HK-2 (cell line): ENCODE results near the gene RIN3.
A peak's percentile ranks its signal among the peaks of the same experiment; 100 is the strongest.
"Not testable (repeated sequence)": the region's sequence is repeated elsewhere in the genome, so short reads cannot be mapped to it uniquely, and the experiment has no call there.

Experiments
- DNase-seq: peaks from one replicate; pipeline ENCODE4 v3.0.0-alpha.2; 2018; ENCODE audit not compliant: unreplicated experiment

Gene RIN3

GRCh38 chr14:92528486-92529100 lies 15.0 kb downstream of the RIN3 start:
- DNase-seq: no peak

DNA sequence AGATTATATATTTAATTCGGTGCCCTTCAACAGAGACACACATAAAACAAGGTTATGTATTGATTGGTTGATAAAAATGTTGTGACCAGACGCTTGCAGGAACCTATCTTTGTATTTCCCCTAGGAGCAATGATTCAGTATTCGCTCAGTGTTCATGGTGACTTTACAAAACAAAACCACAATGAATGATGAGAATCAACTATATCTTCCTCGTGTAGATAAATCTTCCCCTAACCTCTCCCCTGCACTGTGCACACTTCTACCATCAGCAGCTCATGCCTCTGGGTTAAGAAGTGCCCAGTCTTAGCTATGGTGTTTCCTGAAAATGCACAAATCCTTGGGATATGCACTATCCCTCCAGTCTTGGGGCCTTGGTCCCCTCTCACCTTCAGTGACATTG lies 16.3 kb downstream of the RIN3 start:
- DNase-seq: no peak

DNA sequence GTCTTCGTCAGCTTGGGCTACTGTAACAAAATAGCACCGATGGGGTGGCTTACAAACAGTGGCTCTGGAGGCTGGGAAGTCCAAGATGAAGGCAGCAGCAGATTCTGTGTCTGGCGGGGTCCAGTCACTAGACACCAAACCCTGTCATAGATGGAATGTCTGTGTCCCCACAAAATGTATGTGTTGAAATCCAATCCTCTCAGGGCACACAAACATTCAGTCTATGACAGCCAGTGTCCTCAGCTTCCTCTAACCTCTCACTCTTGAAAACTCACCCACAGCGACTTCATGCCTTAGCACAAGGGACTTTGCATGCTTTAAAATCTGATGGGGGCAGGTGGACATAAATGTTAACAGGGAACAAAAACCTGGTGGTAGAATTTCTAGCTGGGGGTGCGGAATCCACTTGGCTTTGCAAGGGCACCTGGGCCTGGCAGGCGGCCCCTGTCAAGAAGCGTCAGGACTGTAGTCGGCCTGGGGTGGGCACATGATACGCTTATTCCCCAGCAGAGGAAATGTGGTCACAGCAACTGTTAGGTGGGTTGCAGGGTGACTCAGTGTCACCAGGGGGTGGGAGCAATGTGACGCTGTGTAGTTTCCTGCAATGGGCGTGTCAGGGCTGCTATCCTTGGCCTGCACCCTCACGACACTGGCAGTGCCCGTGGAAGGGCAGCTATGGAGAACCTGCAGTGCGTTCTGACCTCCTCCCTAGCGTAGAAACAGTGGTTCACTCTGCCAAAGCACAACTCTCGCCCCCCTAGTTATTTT lies 17.7 kb downstream of the RIN3 start:
- no peak for DNase-seq

GRCh38 chr14:92532490-92533163 lies 19.0 kb downstream of the RIN3 start:
- no peak for DNase-seq

- no peak for DNase-seq
Measured at GRCh38 chr14:92534932-92535643, 21.5 kb downstream of the RIN3 start.

- DNase-seq: not testable (repeated sequence)
Measured at GRCh38 chr14:92536231-92536630, 22.6 kb downstream of the RIN3 start.

DNA sequence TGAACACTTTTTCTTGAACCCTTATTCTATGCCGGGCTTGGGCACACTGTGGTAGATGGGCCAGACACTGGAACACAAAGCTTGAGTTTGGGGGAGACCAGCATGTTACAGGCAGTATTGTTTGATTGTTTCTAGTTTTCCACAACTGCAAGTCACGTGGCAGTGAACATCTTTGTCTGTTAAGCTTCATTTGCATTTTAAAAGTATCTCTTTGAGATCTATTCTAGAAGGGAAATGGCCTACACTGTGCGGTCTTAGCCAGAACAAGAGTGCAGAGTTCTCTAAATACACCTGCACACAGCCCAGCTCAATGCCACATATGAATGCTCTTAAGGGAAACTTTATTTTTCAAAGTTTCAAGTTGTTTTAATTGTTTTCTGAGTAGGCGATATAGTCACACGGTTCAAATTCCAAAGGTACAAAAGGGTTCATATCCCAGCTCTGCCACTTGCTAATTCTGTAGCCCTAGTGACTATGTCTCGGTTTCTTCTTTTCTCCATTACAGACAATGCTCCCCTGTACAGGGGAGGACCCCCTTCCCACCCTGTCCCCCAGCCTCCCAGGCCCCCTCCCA lies 24.9 kb downstream of the RIN3 start:
- DNase-seq: no peak

GRCh38 chr14:92539419-92539818 lies 25.8 kb downstream of the RIN3 start:
- no peak for DNase-seq

DNA sequence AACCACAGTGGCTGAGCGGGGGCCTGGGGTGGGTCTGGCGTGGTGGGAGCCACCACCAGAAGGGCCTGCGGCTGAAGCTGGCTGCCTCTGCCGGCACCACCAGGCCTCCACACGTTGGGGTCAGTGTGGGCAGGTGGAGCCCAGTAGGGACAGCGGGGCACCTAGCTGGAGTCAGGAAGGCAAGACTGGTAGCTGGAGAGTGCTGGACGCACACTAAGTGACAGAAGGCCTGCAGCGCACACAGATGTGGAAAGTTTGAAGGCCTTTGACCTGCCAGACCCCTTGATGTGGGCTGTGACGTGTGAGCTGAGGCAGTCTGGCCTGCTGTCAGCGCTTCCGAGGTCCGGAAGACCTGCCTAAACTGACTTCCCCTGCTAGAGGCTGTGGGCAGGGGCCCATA lies 26.3 kb downstream of the RIN3 start:
- no peak for DNase-seq

- DNase-seq: peak; percentile 74
Measured at GRCh38 chr14:92540472-92541048, 27.0 kb downstream of the RIN3 start.

DNA sequence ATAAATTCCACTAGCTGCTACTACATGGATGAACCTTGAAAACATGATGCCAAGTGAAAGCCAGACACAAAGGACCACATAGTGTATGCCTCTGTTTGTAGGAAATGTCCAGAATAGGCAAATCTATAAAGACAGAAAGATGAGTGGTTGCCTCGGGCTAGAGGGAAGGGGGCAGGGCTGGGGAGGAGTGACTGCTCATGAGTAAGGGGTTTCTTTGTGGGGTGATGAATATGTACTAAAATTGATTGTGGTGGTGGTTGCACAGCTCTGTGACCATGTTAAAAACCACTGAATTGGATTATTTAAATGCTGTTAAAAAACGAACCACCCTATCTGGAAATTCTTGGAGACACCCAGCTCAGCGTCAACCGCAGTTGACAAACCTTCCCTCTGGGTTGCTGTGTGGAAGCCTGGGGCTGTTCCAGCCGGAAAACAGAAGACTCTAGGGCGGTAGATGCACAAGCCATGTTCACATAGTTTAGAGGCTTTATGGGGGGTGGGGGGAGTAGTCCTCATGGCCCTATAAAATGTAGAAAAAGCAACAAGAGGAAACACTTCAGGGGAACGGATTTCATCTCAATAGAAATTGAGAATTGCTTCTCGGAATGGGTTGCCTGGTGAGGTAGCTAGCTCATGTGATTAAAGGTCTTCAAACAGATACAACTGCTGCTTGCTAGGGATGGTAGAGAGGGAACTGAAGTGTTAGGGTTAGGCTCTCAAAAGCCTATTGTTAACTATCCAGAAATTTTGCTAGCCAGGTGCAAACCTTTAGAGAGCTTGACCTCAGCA lies 29.4 kb downstream of the RIN3 start:
- DNase-seq: no peak

DNA sequence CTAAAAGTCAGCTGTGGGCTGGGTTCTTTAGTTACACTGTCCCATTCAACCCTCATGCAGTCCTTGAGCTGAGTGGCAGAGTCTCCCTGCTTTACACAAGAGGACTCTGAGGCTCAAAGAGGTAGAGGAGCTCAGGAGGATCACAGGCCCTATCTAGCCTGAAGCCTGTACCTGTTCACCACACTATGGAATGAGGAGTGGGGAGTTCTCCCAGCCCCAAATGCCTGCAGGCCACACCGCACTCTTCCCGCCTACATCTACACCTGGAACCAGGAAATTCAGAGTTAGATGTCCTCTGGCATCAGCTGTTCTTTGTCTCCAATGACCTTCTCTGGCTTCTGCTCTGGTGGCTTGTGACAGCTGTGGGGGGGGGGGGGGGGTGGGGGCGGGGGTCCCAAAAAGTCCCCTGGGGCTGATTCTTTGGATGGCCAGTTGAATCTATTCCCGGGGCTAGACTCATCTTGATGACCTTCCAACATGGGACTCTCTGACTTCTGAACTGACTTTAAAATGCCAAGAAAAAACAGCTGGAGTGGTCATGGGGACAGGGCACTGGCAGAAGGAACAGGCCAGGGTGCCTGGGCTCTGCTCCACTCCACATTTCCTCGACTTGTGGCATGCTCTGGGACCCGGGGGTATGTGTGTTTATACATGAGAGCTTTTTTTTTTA lies 30.6 kb downstream of the RIN3 start:
- DNase-seq: no peak

DNA sequence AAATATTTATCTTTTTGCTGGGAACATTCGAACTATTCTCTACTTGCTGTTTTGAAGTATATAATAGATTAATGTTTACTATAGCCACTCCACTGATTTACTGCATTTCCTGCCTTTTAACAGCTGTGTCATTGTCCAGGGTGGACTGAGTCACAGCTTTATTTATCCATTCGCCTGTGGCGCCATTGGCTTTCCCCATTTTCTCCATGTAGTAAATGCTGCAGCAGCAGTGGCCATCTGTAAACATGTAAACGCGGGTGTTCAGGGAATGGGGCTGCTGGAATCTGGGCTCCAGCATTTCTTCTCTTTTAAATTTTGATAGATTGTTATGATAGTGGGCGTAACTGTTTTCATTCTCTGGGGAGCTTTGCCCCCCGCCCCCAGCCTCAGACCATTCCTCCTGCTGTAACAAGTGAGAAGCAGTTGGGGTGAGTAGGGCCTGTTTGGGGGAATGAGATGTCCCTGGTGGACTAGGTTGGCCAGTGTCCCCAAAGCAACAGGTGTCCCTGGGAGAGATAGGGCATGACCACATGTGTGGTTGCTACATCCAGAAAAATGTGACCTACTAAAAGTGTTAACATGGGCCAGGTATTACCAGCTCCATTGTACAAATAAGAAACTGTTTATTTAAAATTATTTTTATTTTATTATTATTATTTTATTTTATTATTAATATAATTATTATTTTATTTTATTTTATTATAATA lies 32.9 kb downstream of the RIN3 start:
- peak; percentile 21 for DNase-seq

- DNase-seq: no peak
Measured at GRCh38 chr14:92549105-92549858, 35.7 kb downstream of the RIN3 start.

- DNase-seq: no peak
Measured at GRCh38 chr14:92549859-92550230, 36.3 kb downstream of the RIN3 start.

- DNase-seq: no peak
Measured at GRCh38 chr14:92551044-92551841, 37.7 kb downstream of the RIN3 start.

DNA sequence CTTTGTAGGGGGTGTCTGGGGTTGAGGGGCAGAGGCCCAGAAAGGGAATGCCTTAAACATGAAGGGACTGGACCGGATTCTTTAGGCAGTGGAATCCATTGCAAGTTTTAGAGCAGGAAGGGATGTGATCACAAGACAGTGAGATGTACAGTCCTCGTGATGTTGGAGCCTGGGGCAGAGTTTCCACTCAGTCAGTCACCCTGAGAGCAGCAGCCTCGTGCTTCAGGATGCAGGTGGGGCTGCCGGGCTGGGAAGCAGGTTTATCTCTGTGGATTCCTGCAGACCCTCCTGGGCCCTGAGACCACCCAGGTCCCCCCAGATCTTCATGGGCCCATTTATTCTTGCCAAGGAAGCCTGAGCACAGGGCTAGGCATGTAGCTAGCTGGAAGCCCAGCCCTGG lies 38.5 kb downstream of the RIN3 start:
- DNase-seq: no peak

- DNase-seq: peak; percentile 63
Measured at GRCh38 chr14:92553438-92553837, 39.9 kb downstream of the RIN3 start.
